HCT116 (cell line): ENCODE measurements around the gene CKM.
"Not testable (repeated sequence)": the region's sequence is repeated elsewhere in the genome, so short reads cannot be mapped to it uniquely, and the experiment has no call there.

ENCODE experiments used
- ATF3 ChIP-seq: IDR thresholded peaks from 2 replicates; pipeline ENCODE4 v1.6.1; 2012
- CBX3 ChIP-seq: IDR thresholded peaks from 2 replicates; pipeline ENCODE4 v1.6.1; 2012; ENCODE audit warnings: low read depth
- CEBPB ChIP-seq: IDR thresholded peaks from 2 replicates; pipeline ENCODE4 v1.6.1; 2012; ENCODE audit warnings: low read depth
- CTCF ChIP-seq, 3 experiments: fragments of 200-600 bp in 1 of 3; sonication (generic) in 1 of 3; IDR thresholded peaks in 2 of 3; conservative IDR thresholded peaks in 1 of 3; 2 replicates each; pipeline ENCODE4 v1.5.1; 2012 to 2017; ENCODE audit warnings: low read depth in 2 of 3, low read length in 2 of 3, antibody characterized with exemption in 1 of 3, borderline replicate concordance in 1 of 3, control low read depth in 1 of 3, mild to moderate bottlenecking in 1 of 3, mixed read lengths in 1 of 3, mixed run types in 1 of 3, moderate library complexity in 1 of 3; ENCODE audit not compliant: insufficient read depth in 1 of 3
- EZH2 ChIP-seq: fragments of 200-600 bp; sonication (generic); IDR thresholded peaks from 2 replicates; pipeline ENCODE4 v1.6.1; 2017; ENCODE audit warnings: antibody characterized with exemption, mixed run types
- JUND ChIP-seq: IDR thresholded peaks from 2 replicates; pipeline ENCODE4 v1.6.1; 2012
- POLR2A ChIP-seq: IDR thresholded peaks from 2 replicates; pipeline ENCODE4 v1.7.0; 2011; ENCODE audit warnings: borderline replicate concordance; ENCODE audit not compliant: insufficient read depth, insufficient read length; ENCODE audit errors: extremely low read depth
- POLR2AphosphoS5 ChIP-seq: IDR thresholded peaks from 2 replicates; pipeline ENCODE4 v1.6.1; 2011; ENCODE audit warnings: mild to moderate bottlenecking, low read depth, low read length, moderate library complexity
- REST ChIP-seq: IDR thresholded peaks from 2 replicates; pipeline ENCODE4 v1.6.1; 2012; ENCODE audit warnings: low read depth
- SIN3A ChIP-seq: IDR thresholded peaks from 2 replicates; pipeline ENCODE4 v1.6.1; 2012; ENCODE audit warnings: low read depth
- SP1 ChIP-seq: IDR thresholded peaks from 2 replicates; pipeline ENCODE4 v1.6.1; 2012; ENCODE audit warnings: low read depth
- YY1 ChIP-seq: IDR thresholded peaks from 2 replicates; pipeline ENCODE4 v1.6.1; 2011; ENCODE audit warnings: low read length, low read depth, moderate library complexity, mild to moderate bottlenecking; ENCODE audit not compliant: insufficient replicate concordance; ENCODE audit errors: extremely low read depth

- not testable (repeated sequence) for TF ChIP-seq CTCF (IDR thresholded peaks at IDR 0.05 in 2 of 3, conservative IDR thresholded peaks at IDR 0.05 in 1 of 3; ENCODE audit: borderline replicate concordance in 1 of 3, insufficient read depth in 1 of 3, low read depth in 2 of 3, low read length in 2 of 3); EZH2; SIN3A; SP1; REST; POLR2AphosphoS5; CEBPB; ATF3; JUND; CBX3; YY1; POLR2A
These were observed 10.4 kb downstream of the CKM start for GRCh38 chr19:45312285-45312684.
